ENCODE data around the gene S100A13.

GRCh38 chr1:153661111-153661708 lies 33.9 kb upstream of the S100A13 start:
- TF ChIP-seq POLR2A (IDR thresholded peaks at IDR 0.05) (no peak), CTCF (IDR thresholded peaks at IDR 0.05 in 4 of 5, conservative IDR thresholded peaks at IDR 0.05 in 1 of 5) (no peak)
